SW480 (cell line): Measurements from ENCODE around the gene TMEM63C.
"Not testable (repeated sequence)": the region's sequence is repeated elsewhere in the genome, so short reads cannot be mapped to it uniquely, and the experiment has no call there.

Experiments used
- DNase-seq: peaks from one replicate; pipeline ENCODE4 v3.0.0-alpha.2; 2016; ENCODE audit warnings: low spot score

TMEM63C gene

DNA sequence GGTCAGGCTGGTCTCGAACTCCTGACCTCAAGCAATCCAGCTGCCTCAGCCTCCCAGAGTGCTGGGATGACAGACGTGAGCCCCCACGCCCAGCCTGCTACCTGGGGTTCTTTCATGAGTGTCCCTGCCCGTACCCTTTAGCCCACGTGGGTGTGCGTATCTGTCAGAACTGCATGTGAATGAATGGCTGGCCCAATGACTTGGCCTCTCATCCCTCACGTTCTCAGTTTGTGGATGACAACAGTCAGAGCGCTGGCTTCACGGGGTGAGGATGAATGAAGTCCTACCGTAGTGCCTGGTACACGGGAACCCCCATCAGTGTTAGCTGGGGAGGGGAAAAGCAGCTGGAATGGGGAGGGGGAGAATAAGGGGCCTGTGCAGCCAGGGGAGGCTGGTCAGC, 23.9 kb upstream of the TMEM63C start:
- no peak for DNase-seq

GRCh38 chr14:77158175-77158881, 23.3 kb upstream of the TMEM63C start:
- DNase-seq, result peak; percentile 43

DNA sequence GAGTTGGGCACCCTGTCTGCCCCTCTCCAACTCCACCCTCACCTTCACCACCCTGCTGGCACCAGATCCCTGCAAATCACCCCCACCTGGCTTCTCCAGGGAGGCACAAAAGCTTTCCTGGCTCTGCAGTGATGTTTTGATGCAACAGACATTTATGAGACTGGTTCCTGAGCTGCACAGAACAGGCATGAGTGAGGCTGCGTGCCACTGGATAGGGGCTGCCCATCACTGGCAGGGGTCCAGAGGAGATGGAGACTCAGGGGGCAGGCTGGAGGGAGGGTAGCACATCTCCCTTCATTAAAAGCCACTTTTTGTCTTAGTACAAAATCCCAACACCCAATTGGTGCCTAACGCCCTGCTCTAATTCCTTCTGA, 22.7 kb upstream of the TMEM63C start:
- DNase-seq, result no peak

DNA sequence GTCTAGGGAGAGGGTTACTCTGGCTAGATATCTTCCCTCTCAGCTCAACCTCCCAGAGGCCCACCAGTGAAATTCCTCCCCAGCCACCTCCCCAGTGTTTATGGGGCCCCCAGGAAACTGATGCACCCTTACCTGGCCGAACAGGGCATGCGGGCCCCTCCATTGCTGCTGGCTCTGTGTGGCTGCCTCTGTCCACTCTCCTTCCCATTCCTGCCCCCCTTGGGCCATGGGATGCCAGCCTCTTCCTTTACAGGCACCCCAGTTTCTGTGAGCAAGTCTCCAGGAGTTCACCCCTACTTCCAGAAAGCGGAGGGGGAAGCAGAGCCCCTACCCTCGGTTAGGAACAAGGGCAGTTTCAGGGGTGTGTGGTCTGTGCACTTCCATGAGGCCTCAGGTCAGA, 20.6 kb upstream of the TMEM63C start:
- DNase-seq, result no peak

DNA sequence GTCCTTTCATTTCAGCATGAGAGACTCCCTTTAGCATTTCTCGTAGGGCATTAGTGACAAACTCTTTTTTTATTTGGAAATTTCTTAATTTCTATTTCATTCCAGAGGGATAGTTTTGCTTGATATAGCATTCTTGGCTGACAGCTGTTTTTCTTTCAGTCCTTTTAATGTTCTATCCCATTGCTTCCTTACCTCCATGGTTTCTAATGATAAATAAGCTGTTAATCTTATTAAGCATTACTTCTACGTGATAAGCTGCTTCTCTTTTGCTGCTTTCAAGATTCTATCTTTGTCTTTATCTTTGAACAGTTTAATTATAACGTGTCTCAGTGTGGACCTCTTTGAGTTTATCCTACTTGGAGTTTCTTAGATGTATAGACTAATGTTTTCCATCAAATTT, 11.6 kb upstream of the TMEM63C start:
- DNase-seq, result no peak

- no peak for DNase-seq
Measured at GRCh38 chr14:77172916-77173315, 8.7 kb upstream of the TMEM63C start.

DNA sequence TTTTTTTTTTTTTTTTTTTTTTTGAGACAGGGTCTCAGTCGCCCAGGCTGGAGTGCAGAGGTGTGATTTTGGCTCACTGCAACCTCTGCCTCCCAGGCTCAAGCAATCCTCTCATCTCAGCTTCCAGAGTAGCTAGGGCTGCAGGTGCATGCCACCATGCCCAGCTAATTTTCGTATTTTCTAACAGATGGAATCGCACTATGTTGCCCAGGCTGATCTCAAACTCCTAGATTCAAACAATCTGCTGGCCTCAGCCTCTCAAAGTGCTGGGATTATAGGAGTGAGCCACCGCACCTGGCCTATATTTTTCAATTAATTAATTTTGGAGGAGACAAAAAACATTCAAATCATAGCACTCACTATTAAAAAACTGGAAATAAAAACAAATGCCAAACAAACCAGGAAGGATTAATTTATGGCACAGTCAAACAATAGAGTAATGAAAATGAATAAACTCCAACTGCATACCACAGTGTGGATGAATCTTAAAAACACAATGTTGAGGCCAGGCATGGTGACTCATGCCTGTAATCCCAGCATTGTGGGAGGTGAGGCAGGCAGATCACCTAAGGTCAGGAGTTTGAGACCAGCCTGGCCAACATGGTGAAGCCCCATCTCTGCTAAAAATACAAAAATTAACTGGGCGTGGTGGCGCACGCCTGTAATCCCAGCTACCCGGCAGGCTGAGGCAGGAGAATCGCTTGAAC, 7.5 kb upstream of the TMEM63C start:
- not testable (repeated sequence) for DNase-seq

GRCh38 chr14:77175843-77176242, 5.8 kb upstream of the TMEM63C start:
- DNase-seq, result no peak

DNA sequence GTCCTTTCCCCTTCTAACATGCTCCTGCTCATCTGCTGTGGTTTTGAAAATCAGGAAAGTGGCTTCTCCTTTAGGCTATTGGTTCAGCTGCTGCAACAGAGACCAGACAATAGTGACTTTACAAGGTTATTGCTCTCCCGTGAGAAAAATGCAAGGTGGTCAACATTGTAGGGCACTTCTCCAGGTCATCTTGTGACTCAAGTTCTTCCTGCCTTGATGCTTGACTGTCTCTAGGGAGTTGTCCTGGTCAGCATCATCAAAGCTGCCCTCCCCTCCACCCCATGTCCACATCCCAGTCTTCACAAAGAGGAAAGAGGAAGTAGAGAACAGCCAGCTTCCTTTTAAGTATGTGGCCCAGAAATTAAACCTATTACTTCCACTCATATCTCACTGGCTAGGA, 3.9 kb upstream of the TMEM63C start:
- no peak for DNase-seq

- no peak for DNase-seq
Measured at GRCh38 chr14:77178656-77179055, 2.9 kb upstream of the TMEM63C start.

DNA sequence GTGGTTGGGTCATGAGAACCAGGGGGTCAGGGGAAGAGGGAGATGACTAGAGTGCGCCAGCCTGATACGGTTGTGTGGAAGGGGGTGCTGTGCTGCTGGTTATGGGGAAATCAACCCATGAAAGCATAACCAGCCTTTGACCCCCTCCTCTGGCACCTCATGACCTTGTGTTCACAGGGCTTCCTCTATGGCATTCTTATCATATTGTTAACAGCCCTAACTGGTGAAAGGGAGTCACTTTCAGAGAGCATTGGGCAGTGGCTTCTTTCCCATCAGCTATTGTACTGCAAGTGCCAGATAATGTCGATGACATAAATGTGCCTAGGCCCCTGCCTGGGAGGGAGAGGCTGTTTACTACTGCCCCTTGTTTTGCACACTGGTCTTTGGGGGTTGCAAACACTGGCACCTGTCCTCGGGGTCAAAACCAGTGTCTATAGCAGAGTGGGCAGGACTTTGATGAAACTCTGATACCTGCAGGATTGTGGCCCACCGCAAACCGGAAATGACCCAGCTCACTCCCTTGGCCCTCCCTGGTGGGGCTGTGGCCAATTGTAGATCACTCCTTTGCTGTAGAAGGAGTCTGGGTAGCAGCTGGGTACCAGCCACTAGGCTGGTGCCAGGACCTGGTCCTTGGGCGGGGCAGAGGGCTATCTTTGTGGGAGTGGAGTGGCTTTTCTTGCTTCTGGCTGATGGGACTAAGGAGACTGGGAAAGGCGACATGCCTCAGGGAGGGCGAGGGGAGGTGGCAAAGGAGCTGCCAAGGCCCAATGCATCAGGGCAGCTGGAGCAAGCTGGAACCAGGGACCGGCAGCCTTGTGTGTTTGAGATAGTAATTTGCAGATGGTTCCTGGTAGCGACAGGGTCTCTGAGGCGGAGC, 634 bp upstream of the TMEM63C start:
- DNase-seq, result peak; percentile 70

DNA sequence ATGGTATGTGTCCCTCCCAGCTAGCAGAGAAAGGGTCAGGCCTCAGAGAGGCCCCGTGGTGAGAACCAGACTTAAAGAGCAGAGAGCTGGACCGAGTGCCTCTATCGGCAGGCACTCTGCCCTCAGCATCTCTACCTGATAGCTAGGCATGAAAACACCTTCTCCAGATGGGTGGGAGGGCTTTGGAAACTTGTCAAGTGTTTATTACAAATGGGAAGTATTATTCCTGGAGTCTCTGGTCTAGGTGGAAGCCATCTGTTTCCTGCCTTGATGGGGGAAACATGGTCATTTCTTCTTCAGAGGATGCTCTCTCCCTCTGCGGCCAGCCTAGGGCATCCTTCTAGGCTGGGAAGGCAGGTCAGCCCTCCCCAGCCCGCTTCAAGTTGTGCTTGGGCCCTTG, 2.3 kb downstream of the TMEM63C start:
- DNase-seq, result no peak

DNA sequence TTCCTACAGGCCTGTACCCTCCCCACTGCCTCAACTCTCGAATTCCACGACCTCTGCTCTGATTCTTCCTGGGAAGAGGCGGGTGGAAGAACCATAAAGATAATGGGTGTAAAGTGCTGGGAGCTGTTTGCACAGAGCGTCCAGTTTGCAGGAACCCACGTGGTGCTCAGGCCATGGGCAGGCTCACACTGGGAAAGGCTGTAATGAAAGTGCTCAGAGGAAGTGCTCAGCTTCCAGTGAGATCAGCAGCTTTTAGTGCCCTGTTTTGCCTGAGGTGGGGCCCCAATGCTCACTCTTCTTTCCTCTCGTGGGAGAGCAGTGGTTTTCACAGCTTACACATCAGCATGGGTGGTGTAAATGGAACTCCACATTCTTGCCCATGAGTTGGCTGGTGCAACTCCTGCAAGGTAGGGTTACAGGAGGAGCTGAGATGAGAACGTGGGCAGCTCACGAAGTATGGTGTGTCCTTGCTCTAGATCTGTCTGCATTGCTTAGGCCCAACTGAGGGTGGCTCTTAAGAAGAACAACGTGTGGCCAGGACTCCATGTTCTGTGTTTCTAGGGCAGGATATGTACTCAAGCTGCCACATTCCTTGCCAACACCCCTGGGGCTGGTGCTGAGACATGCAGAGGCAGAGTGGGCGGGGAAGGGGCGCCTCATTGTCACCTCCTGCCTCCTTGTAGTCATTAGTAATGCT, 2.9 kb downstream of the TMEM63C start:
- DNase-seq, result no peak

GRCh38 chr14:77185093-77185465, 3.5 kb downstream of the TMEM63C start:
- DNase-seq, result no peak

GRCh38 chr14:77186911-77187648, 5.5 kb downstream of the TMEM63C start:
- DNase-seq, result peak; percentile 33

DNA sequence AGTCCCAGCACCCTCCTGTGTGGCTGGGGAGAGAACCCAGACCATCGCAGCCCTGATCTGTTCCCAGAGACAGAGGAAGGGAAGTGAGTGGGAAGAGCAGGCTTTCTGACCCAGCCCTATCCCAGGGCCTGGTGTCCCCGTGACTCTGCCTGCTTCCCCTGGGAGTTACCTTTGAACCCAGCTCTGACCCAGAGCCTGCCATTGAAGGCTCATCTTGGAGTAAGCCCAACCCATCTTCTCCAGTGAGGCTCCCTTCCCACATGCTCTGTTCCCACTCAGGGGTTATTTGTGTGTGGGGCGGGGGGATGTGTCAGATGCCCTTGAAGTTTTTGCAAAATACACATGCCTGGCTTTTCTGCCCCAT, 6.0 kb downstream of the TMEM63C start:
- DNase-seq, result no peak

DNA sequence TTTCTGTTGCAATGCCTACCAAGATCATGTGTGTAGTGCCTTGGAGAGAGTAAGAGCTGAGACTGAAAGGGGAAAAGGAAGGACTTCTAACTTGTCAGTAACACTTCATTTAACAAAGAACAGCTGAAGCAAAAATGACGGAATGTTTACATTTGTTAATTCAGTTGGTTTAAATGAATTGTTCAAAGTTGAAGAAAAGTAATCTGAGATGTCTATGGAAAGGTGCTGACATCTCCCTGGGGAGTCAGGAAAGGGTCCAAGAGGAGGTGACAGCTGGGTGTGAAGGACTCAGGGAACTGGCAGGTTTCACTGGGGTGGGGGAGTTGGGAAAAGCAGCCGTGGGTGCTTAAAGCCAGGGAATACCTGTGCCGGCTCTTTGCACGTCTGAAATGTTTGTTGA, 7.9 kb downstream of the TMEM63C start:
- no peak for DNase-seq

DNA sequence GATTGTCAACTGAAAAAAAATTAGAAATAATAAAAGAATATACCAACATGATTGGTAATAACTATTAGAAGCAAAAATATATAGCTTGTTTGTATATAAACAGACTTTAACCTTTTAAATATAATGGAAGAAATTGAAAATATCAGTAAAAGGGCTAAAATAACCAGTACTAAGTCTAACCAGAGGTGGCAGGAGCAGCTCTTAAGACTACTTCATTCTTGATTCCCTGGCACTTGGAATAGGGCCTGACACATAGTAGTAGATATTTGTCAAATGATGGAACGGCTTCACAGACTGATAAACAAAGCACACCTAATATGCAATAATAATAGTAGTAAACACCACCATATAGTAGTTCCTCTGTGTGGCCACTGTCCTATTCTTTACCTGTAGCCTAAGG, 9.4 kb downstream of the TMEM63C start:
- no peak for DNase-seq

- DNase-seq, result no peak
Measured at GRCh38 chr14:77194706-77195105, 13.1 kb downstream of the TMEM63C start.

DNA sequence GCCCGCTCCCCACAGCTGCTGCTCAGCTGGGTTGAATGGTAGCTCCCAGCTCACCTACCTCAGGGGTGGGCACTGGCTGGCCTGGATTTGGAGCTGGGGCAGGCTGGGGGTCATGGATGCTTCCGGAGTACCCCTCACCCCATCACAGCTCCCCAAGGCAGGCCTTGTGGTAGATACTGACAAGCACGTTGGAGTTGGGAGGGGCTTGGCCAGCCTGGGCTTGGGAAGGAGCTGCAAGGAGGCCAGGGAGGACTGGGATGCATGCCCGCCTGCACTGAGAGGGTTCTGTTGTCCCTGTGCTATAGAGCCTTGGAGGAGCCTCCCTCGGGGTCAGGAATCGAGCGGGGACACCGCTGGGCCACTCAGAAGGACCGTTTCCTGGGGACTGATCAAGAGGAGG, 14.2 kb downstream of the TMEM63C start:
- no peak for DNase-seq

GRCh38 chr14:77197988-77198387, 16.4 kb downstream of the TMEM63C start:
- no peak for DNase-seq

DNA sequence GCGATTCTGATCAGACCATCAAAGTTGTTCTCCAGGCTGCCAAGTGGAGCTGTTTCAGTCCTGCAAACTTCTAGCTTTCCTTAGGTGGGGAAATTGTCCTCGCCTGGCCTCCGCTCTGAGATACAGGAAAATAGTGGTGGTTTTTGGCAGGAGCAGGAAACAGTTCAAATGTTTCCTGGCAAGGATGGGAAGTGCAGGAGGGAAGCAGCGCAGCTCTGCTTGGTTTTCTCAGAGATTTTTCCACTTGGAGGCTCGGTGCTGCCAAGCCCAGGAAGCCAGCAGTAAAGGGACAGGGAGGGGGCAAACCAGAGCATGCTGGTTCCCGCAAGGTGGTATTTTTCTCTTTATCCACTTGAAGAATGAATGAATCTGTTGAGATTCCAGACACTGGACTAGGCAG, 17.0 kb downstream of the TMEM63C start:
- DNase-seq, result no peak
